Measurements from ENCODE around the gene ARID1B.
A peak's percentile ranks its signal among the peaks of the same experiment; 100 is the strongest.

Gene ARID1B

GRCh38 chr6:156989159-156989806, 212.1 kb downstream of the ARID1B start:
- no peak overlapping the region for H2AFZ ChIP-seq (ENCODE audit: low read length)
- no peak overlapping the region for H3K4me3 ChIP-seq (ENCODE audit: low read depth, low read length, poor library complexity, severe bottlenecking)
- H3K9me3 ChIP-seq (ENCODE audit: low read length) = no peaks in the 10 kb centered on the region
- peak overlapping the region; percentile 96 for H3K27ac ChIP-seq (ENCODE audit: low read depth, low read length, poor library complexity, severe bottlenecking)
- no peaks in the 10 kb centered on the region for H3K36me3 ChIP-seq (ENCODE audit: insufficient read depth, low read length)
- H3F3A ChIP-seq (ENCODE audit: insufficient read depth, low read length) = no peaks in the 10 kb centered on the region
- no peak overlapping the region for H3K9ac ChIP-seq (ENCODE audit: low read length)
- H3K9me2 ChIP-seq (ENCODE audit: low read depth, low read length) = no peaks in the 10 kb centered on the region
- TF ChIP-seq CTCF (IDR thresholded peaks at IDR 0.05; ENCODE audit: low read length) = no peak
- no peak for TF ChIP-seq EZH2 (IDR thresholded peaks at IDR 0.05; ENCODE audit: borderline replicate concordance, low read length)
- no peaks in the 10 kb centered on the region for H3K27me3 ChIP-seq (ENCODE audit: insufficient read depth, low read length)
- peaks cover 93% of the 10 kb centered on the region for H3K4me1 ChIP-seq (ENCODE audit: insufficient read depth, low read length, severe bottlenecking)
- peaks cover 83% of the 10 kb centered on the region for H3K79me2 ChIP-seq (ENCODE audit: insufficient read depth, low read length)
- H4K20me1 ChIP-seq (ENCODE audit: insufficient read depth, low read length) = no peaks in the 10 kb centered on the region
- H3K4me2 ChIP-seq (ENCODE audit: low read length) = peak overlapping the region; percentile 80

DNA sequence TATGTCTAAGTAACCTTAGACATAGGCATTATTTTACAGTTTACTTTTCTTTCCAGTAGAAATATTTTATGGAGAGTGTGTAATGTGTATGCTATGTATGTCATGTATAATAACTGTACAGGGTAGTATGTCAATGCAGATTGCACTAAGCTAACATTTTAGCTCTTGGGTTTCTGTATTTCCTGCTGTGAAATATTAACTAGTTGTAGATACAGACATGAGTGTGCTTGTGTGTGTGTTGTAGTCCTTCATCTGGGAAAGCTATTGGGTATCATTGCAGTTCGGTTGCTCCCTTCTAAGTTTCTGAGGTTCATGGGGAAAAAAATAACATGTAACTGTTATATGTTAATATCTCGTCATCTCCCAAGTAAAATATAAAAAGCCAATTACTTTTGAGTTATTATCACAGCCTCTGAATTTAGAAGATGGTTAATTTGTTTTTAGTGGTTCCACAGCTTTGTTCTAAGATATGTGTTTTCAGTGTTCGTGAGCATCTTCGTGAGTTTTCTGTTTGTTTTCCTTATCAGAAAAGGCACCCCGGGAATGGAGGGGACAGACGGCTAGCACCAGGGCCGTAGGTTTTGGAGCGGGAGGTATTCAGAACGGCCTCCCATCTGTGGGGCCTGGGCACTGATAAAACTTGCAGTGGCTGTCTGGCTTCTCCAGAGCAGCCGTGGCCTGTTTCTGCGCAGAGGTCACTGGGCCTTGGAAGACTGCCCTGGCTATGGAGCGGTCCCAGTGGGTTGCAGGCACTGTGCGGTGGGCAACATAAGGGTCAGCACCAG, 215.0 kb downstream of the ARID1B start:
- no peaks in the 10 kb centered on the region for H4K20me1 ChIP-seq (ENCODE audit: insufficient read depth, low read length)
- H3F3A ChIP-seq (ENCODE audit: insufficient read depth, low read length) = no peaks in the 10 kb centered on the region
- no peaks in the 10 kb centered on the region for H3K9me2 ChIP-seq (ENCODE audit: low read depth, low read length)
- no peak overlapping the region for H2AFZ ChIP-seq (ENCODE audit: low read length)
- H3K4me2 ChIP-seq (ENCODE audit: low read length) = no peak overlapping the region
- no peaks in the 10 kb centered on the region for H3K27me3 ChIP-seq (ENCODE audit: insufficient read depth, low read length)
- H3K4me1 ChIP-seq (ENCODE audit: insufficient read depth, low read length, severe bottlenecking) = peaks cover 73% of the 10 kb centered on the region
- TF ChIP-seq CTCF (IDR thresholded peaks at IDR 0.05; ENCODE audit: low read length) (no peak), EZH2 (IDR thresholded peaks at IDR 0.05; ENCODE audit: borderline replicate concordance, low read length) (no peak)
- no peaks in the 10 kb centered on the region for H3K36me3 ChIP-seq (ENCODE audit: insufficient read depth, low read length)
- no peak overlapping the region for H3K9ac ChIP-seq (ENCODE audit: low read length)
- peak overlapping the region; percentile 45 for H3K27ac ChIP-seq (ENCODE audit: low read depth, low read length, poor library complexity, severe bottlenecking)
- H3K4me3 ChIP-seq (ENCODE audit: low read depth, low read length, poor library complexity, severe bottlenecking) = no peak overlapping the region
- H3K79me2 ChIP-seq (ENCODE audit: insufficient read depth, low read length) = peaks cover 80% of the 10 kb centered on the region
- no peaks in the 10 kb centered on the region for H3K9me3 ChIP-seq (ENCODE audit: low read length)

- Histone ChIP-seq H3K9me3 (ENCODE audit: low read length) (no peaks in the 10 kb centered on the region), H3K9me2 (ENCODE audit: low read depth, low read length) (no peaks in the 10 kb centered on the region), H3K4me3 (ENCODE audit: low read depth, low read length, poor library complexity, severe bottlenecking) (peak overlapping the region; percentile 37), H3K36me3 (ENCODE audit: insufficient read depth, low read length) (no peaks in the 10 kb centered on the region), H3K9ac (ENCODE audit: low read length) (peak overlapping the region; percentile 25; the same call in 1 of the 2 replicates), H3K27me3 (ENCODE audit: insufficient read depth, low read length) (no peaks in the 10 kb centered on the region), H3K4me1 (ENCODE audit: insufficient read depth, low read length, severe bottlenecking) (peaks cover 58% of the 10 kb centered on the region), H3K27ac (ENCODE audit: low read depth, low read length, poor library complexity, severe bottlenecking) (peak overlapping the region; percentile 58), H3K79me2 (ENCODE audit: insufficient read depth, low read length) (peaks cover 79% of the 10 kb centered on the region), H3F3A (ENCODE audit: insufficient read depth, low read length) (no peaks in the 10 kb centered on the region), H4K20me1 (ENCODE audit: insufficient read depth, low read length) (no peaks in the 10 kb centered on the region), H2AFZ (ENCODE audit: low read length) (no peak overlapping the region), H3K4me2 (ENCODE audit: low read length) (peak overlapping the region; percentile 60)
- TF ChIP-seq EZH2 (IDR thresholded peaks at IDR 0.05; ENCODE audit: borderline replicate concordance, low read length) (no peak), CTCF (IDR thresholded peaks at IDR 0.05; ENCODE audit: low read length) (no peak)
Measured at GRCh38 chr6:156993713-156994112, 216.5 kb downstream of the ARID1B start.

Data from OCI-LY1 (cell line).